ACC112 (cell line): ENCODE measurements around the gene TMEM235.
"Not testable (repeated sequence)": the region's sequence is repeated elsewhere in the genome, so short reads cannot be mapped to it uniquely, and the experiment has no call there.

Source experiments
- H2AFZ ChIP-seq: fragments of 200-600 bp; sonication (generic); one replicate; pipeline ENCODE4 v1.6.0; 2017; ENCODE audit warnings: antibody characterized with exemption, low read length; ENCODE audit not compliant: unreplicated experiment
- H3K27ac ChIP-seq: fragments of 200-600 bp; sonication (generic); 2 replicates; pipeline ENCODE4 v1.5.1; 2014; ENCODE audit warnings: low read depth, mild to moderate bottlenecking, antibody characterized with exemption, low read length, moderate library complexity
- H3K27me3 ChIP-seq: fragments of 200-600 bp; sonication (generic); 2 replicates; pipeline ENCODE4 v1.6.1; 2014; ENCODE audit warnings: mild to moderate bottlenecking, antibody characterized with exemption, low read length, moderate library complexity, mixed read lengths; ENCODE audit not compliant: insufficient read depth
- H3K36me3 ChIP-seq: fragments of 200-600 bp; sonication (generic); 2 replicates; pipeline ENCODE4 v1.6.1; 2016; ENCODE audit warnings: mild to moderate bottlenecking, antibody characterized with exemption, low read length, moderate library complexity, mixed read lengths; ENCODE audit not compliant: insufficient read depth
- H3K4me1 ChIP-seq: fragments of 200-600 bp; sonication (generic); one replicate; pipeline ENCODE4 v1.6.1; 2016; ENCODE audit warnings: low read length, mixed read lengths; ENCODE audit not compliant: insufficient read depth, unreplicated experiment, control insufficient read depth
- H3K4me3 ChIP-seq: fragments of 200-600 bp; sonication (generic); 2 replicates; pipeline ENCODE4 v1.5.1; 2014; ENCODE audit warnings: mild to moderate bottlenecking, low read depth, low read length
- H3K79me2 ChIP-seq: fragments of 200-600 bp; sonication (generic); one replicate; pipeline ENCODE4 v1.6.0; 2016; ENCODE audit warnings: low read length; ENCODE audit not compliant: control insufficient read depth, unreplicated experiment, insufficient read depth

The TMEM235 gene

DNA sequence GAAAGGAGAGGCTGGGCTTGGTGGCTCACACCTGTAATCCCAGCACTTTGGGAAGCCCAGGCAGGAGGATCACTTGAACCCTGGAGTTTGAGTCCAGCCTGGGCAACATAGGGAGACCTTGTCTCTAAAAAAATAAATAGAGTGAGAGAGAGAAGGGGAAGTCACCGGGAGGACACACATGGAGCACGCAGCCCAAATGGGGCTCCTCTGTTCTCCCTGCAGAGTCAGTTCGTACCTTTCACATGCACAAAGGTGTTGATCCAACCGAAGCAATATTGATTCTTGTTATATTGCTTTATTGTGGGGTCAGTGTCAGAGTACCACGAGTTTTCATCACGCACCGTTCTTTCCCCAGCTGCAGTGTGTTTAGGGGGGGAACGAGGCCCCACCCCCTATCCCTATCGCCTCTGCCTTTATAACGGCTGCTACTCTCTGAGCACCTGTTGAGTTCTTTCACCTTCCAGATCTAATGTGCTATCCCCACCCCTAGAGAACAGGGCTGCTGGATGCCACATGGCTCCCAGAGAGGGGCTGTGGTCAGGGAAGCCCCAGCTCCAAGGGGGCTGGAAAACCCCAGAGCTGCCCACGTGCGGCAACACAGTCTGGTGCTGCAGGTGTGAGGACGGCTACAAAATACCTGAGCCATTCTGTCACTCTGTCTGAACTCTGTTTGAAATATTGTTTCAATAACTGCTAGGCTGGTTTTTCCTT is 1.0 kb upstream of the TMEM235 start:
- Histone ChIP-seq H3K27me3 (peaks cover 23% of the 10 kb centered on the region), H2AFZ (no peak overlapping the region), H3K27ac (no peak overlapping the region), H3K36me3 (no peaks in the 10 kb centered on the region), H3K79me2 (no peaks in the 10 kb centered on the region), H3K4me3 (no peak overlapping the region), H3K4me1 (no peaks in the 10 kb centered on the region)

DNA sequence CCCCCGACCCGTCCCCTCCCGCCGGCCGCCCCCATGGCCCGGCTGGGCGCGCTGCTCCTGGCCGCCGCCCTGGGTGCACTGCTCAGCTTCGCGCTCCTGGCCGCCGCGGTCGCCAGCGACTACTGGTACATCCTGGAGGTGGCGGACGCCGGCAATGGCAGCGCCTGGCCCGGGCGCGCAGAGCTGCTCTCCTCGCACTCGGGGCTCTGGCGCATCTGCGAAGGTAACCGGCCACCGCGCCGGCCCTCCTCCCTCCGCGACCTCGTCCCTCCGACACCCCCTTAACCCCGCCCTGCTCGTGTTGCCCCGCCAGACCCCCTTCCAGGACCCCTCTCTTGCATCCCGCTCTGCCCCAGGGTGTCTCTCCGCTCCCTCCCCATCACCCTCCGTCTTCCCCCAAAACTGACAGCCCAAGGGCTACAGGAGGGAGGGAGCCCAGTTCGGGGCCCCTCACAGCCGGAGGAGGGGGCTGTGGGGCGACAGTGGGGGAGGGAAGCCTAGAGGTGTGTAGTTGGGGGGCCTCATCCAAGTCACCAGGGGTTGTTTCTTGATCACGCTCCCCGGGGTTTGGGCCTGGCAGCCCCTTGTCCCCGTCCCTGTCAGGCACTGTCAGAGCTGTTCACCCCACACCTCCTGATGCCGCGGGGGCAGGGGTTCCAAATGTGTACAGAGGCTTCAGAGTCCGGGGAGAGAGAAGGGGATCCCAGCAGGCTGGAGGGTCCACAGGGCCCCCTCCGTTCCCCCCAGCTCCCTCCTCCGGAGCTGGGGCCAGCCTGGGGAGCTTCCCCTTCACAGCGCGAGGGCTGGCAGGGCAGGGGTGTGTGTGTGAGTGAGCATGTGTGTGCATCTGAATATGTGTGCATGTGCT is 794 bp downstream of the TMEM235 start:
- no peak overlapping the region for H3K27ac ChIP-seq
- no peak overlapping the region for H2AFZ ChIP-seq
- H3K27me3 ChIP-seq: peaks cover 23% of the 10 kb centered on the region
- H3K36me3 ChIP-seq: no peaks in the 10 kb centered on the region
- H3K4me3 ChIP-seq: no peak overlapping the region
- no peaks in the 10 kb centered on the region for H3K79me2 ChIP-seq
- H3K4me1 ChIP-seq: no peaks in the 10 kb centered on the region

DNA sequence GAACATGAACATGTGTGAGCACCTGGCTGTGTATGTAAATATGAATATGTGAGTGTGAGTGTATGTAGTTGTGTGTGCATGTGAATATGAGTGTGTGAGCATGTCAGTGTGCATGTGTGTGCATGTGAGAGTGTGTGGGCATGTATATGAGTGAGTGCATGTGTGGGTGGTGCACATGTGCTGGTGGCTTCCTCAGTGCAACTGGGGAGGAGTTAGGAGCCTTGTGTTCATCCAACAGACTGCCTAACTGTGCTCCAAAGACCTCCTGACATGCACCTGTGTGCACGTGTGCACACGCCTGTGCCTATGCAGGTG is 1.4 kb downstream of the TMEM235 start:
- Histone ChIP-seq H2AFZ (no peak overlapping the region), H3K79me2 (no peaks in the 10 kb centered on the region), H3K27ac (no peak overlapping the region), H3K27me3 (peaks cover 23% of the 10 kb centered on the region), H3K4me1 (no peaks in the 10 kb centered on the region), H3K4me3 (no peak overlapping the region), H3K36me3 (no peaks in the 10 kb centered on the region)

- no peaks in the 10 kb centered on the region for H3K79me2 ChIP-seq
- no peak overlapping the region for H2AFZ ChIP-seq
- H3K4me1 ChIP-seq: no peaks in the 10 kb centered on the region
- no peak overlapping the region for H3K4me3 ChIP-seq
- H3K36me3 ChIP-seq: no peaks in the 10 kb centered on the region
- H3K27me3 ChIP-seq: peaks cover 23% of the 10 kb centered on the region
- no peak overlapping the region for H3K27ac ChIP-seq
Measured at GRCh38 chr17:78233678-78234077, 2.2 kb downstream of the TMEM235 start.

DNA sequence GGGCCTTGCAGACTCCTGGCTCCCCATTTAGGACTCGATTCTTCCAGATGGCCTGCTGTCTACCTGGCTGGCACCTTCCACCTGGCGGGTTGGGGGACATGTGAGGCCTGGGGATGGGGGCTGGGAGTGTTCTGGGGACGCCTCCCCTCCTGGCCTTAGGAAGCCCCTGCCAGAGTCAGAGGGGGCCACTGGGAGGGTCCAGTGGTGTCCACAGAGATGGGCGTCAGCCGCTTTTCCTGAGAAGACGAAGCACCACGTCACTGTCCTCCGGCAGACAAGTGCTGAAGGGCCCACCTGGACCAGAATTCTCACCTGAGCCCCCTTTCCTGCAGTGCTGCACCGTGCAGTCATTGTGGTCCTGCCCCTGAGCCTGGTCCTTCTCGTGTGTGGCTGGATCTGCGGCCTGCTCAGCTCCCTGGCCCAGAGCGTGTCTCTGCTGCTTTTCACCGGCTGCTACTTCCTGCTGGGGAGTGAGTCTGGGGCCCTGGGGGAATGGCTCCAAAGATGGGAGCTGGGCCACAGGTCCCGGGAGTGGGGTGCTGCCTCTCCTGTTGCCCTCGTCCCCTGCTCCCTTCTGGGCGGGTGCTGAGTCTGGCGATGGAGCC is 2.9 kb downstream of the TMEM235 start:
- Histone ChIP-seq H3K27ac (no peak overlapping the region), H3K4me1 (no peaks in the 10 kb centered on the region)

GRCh38 chr17:78235022-78235421 is 3.6 kb downstream of the TMEM235 start:
- not testable (repeated sequence) for H3K4me1 ChIP-seq, H3K27ac ChIP-seq

More for the DNA sequence above, 2.9 kb downstream of the TMEM235 start:
- Histone ChIP-seq H3K27me3 (peaks cover 23% of the 10 kb centered on the region), H3K4me3 (no peak overlapping the region), H3K79me2 (no peaks in the 10 kb centered on the region), H2AFZ (no peak overlapping the region), H3K36me3 (no peaks in the 10 kb centered on the region)

GRCh38 chr17:78235885-78236284 is 4.5 kb downstream of the TMEM235 start:
- Histone ChIP-seq H3K4me1 (no peaks in the 10 kb centered on the region), H3K27ac (no peak overlapping the region), H3K27me3 (peaks cover 19% of the 10 kb centered on the region), H3K4me3 (no peak overlapping the region), H3K79me2 (no peaks in the 10 kb centered on the region), H2AFZ (no peak overlapping the region), H3K36me3 (no peaks in the 10 kb centered on the region)

More at GRCh38 chr17:78235022-78235421, 3.6 kb downstream of the TMEM235 start:
- not testable (repeated sequence) for H2AFZ ChIP-seq, H3K4me3 ChIP-seq, H3K79me2 ChIP-seq, H3K36me3 ChIP-seq
- H3K27me3 ChIP-seq: peaks cover 23% of the 10 kb centered on the region

- no peak overlapping the region for H2AFZ ChIP-seq
- H3K27ac ChIP-seq: no peak overlapping the region
- no peaks in the 10 kb centered on the region for H3K4me1 ChIP-seq
- peaks cover 12% of the 10 kb centered on the region for H3K27me3 ChIP-seq
- no peaks in the 10 kb centered on the region for H3K79me2 ChIP-seq
- no peak overlapping the region for H3K4me3 ChIP-seq
- no peaks in the 10 kb centered on the region for H3K36me3 ChIP-seq
Measured at GRCh38 chr17:78236362-78237127, 5.1 kb downstream of the TMEM235 start.

DNA sequence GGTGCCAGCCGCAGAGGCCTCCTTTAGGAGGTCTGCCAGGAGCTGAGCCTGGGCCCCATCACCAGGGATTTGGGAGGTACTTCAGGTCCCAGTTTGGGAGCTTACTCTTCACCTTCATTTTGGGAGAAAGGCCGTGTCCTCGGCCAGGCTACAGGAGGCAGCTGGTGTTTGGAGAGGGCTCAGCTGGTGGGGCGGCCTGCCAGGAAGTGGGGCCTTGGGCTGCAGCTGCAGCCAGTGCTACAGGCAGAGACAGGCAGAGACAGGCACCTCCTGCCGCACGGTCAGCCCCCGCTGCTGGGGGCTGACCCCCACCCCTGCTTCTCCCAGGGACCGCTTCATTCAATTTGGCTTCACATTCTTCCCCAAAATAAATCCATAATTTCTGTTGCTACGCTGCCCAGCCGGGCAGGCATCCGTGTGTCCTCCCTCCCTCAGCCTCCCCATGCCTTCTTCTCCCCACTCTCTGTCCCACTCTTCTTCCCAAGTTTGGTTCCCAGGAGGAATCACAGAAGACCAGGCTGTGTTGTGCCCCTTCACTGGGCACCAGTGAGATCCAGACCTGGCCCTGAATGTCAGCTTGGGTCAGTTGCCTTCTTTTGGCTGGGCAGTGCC is 6.1 kb downstream of the TMEM235 start:
- Histone ChIP-seq H3K27ac (no peak overlapping the region), H3K36me3 (no peaks in the 10 kb centered on the region), H2AFZ (no peak overlapping the region), H3K4me3 (no peak overlapping the region), H3K79me2 (no peaks in the 10 kb centered on the region), H3K27me3 (peaks cover 4% of the 10 kb centered on the region), H3K4me1 (no peaks in the 10 kb centered on the region)

GRCh38 chr17:78238823-78239488 is 7.5 kb downstream of the TMEM235 start:
- H2AFZ ChIP-seq: no peak overlapping the region
- H3K36me3 ChIP-seq: no peaks in the 10 kb centered on the region
- no peak overlapping the region for H3K27ac ChIP-seq

More at GRCh38 chr17:78238823-78239488, 7.5 kb downstream of the TMEM235 start:
- Histone ChIP-seq H3K27me3 (no peaks in the 10 kb centered on the region), H3K79me2 (no peaks in the 10 kb centered on the region), H3K4me3 (no peak overlapping the region), H3K4me1 (no peaks in the 10 kb centered on the region)
